H9 (cell line): ENCODE data around the gene CEP41. TPM values are rescaled to one million over a fixed set of nuclear protein-coding genes. Genes with fewer than 3 reads are reported as not detected.

ENCODE experiments used
- DNase-seq: peaks from one replicate; pipeline ENCODE4 v3.0.0-alpha.2; 2017
- H2AFZ ChIP-seq: one replicate; pipeline ENCODE4 v1.6.1; 2013; ENCODE audit warnings: mild to moderate bottlenecking, low read length, control low read depth, moderate library complexity
- H2AK5ac ChIP-seq: 2 replicates; pipeline ENCODE4 v1.6.1; 2013; ENCODE audit warnings: low read length, control low read depth, mixed read lengths; ENCODE audit not compliant: insufficient read length
- H2BK120ac ChIP-seq: one replicate; pipeline ENCODE4 v1.6.1; 2013; ENCODE audit warnings: low read depth, mild to moderate bottlenecking, low read length, control low read depth, inconsistent platforms; ENCODE audit not compliant: poor library complexity, severe bottlenecking
- H2BK12ac ChIP-seq: 2 replicates; pipeline ENCODE4 v1.6.1; 2013; ENCODE audit warnings: low read length, control low read depth, mixed read lengths, low read depth; ENCODE audit not compliant: insufficient read length
- H2BK15ac ChIP-seq: 2 replicates; pipeline ENCODE4 v1.6.1; 2013; ENCODE audit warnings: low read depth, low read length, control low read depth
- H2BK20ac ChIP-seq: one replicate; pipeline ENCODE4 v1.6.1; 2013; ENCODE audit warnings: low read depth, mild to moderate bottlenecking, low read length, control low read depth, inconsistent platforms; ENCODE audit not compliant: poor library complexity, severe bottlenecking
- H2BK5ac ChIP-seq: 2 replicates; pipeline ENCODE4 v1.6.1; 2013; ENCODE audit warnings: low read length, control low read depth, mixed read lengths; ENCODE audit not compliant: insufficient read length
- H3K14ac ChIP-seq: 2 replicates; pipeline ENCODE4 v1.6.1; 2013; ENCODE audit warnings: low read length, control low read depth; ENCODE audit not compliant: insufficient read depth
- H3K18ac ChIP-seq: 2 replicates; pipeline ENCODE4 v1.6.1; 2013; ENCODE audit warnings: low read depth, mild to moderate bottlenecking, mixed read lengths, low read length, control low read depth; ENCODE audit not compliant: insufficient read length
- H3K23ac ChIP-seq: 2 replicates; pipeline ENCODE4 v1.6.1; 2013; ENCODE audit warnings: low read length, control low read depth, mixed read lengths, low read depth; ENCODE audit not compliant: insufficient read length
- H3K23me2 ChIP-seq: 2 replicates; pipeline ENCODE4 v1.6.1; 2013; ENCODE audit warnings: low read depth, mild to moderate bottlenecking, mixed read lengths, low read length, control low read depth; ENCODE audit not compliant: insufficient read length, poor library complexity, severe bottlenecking
- H3K27ac ChIP-seq: 2 replicates; pipeline ENCODE4 v1.5.1; 2013; ENCODE audit warnings: low read length, control low read depth, mixed read lengths, low read depth; ENCODE audit not compliant: insufficient read length
- H3K27me3 ChIP-seq: 2 replicates; pipeline ENCODE4 v1.6.1; 2013; ENCODE audit warnings: low read length, control low read depth, inconsistent platforms; ENCODE audit not compliant: insufficient read depth
- H3K4ac ChIP-seq: 2 replicates; pipeline ENCODE4 v1.6.1; 2013; ENCODE audit warnings: low read depth, mild to moderate bottlenecking, control low read depth, inconsistent platforms, low read length, moderate library complexity
- H3K4me1 ChIP-seq: 2 replicates; pipeline ENCODE4 v1.6.1; 2013; ENCODE audit warnings: low read length, control low read depth, inconsistent platforms; ENCODE audit not compliant: insufficient read depth
- H3K4me2 ChIP-seq: 2 replicates; pipeline ENCODE4 v1.6.1; 2013; ENCODE audit warnings: low read length, control low read depth, mixed read lengths; ENCODE audit not compliant: insufficient read length, insufficient read depth
- H3K56ac ChIP-seq: 2 replicates; pipeline ENCODE4 v1.6.1; 2013; ENCODE audit warnings: low read depth, mild to moderate bottlenecking, mixed read lengths, low read length, control low read depth; ENCODE audit not compliant: insufficient read length
- H3K79me1 ChIP-seq: 2 replicates; pipeline ENCODE4 v1.6.1; 2013; ENCODE audit warnings: low read depth, mild to moderate bottlenecking, moderate library complexity, low read length, control low read depth, inconsistent platforms; ENCODE audit not compliant: insufficient read depth, poor library complexity, severe bottlenecking
- H3K79me2 ChIP-seq: 2 replicates; pipeline ENCODE4 v1.6.1; 2013; ENCODE audit warnings: low read length, control low read depth, inconsistent platforms; ENCODE audit not compliant: insufficient read depth
- H3K9ac ChIP-seq: 2 replicates; pipeline ENCODE4 v1.6.1; 2013; ENCODE audit warnings: low read length, control low read depth, mixed read lengths; ENCODE audit not compliant: insufficient read length; ENCODE audit errors: extremely low read depth
- H3K9me3 ChIP-seq: one replicate; pipeline ENCODE4 v1.6.1; 2013; ENCODE audit warnings: low read depth, low read length, inconsistent platforms; ENCODE audit not compliant: control insufficient read depth
- H3T11ph ChIP-seq: one replicate; pipeline ENCODE4 v1.6.1; 2013; ENCODE audit warnings: mild to moderate bottlenecking, low read length, control low read depth, inconsistent platforms
- H4K20me1 ChIP-seq: one replicate; pipeline ENCODE4 v1.6.1; 2013; ENCODE audit not compliant: control insufficient read depth, insufficient read length, insufficient read depth
- H4K5ac ChIP-seq: 2 replicates; pipeline ENCODE4 v1.6.1; 2013; ENCODE audit warnings: low read depth, mild to moderate bottlenecking, mixed read lengths, low read length, control low read depth; ENCODE audit not compliant: insufficient read length
- H4K8ac ChIP-seq: replicated peaks from 2 replicates; pipeline ENCODE4 v1.6.1; 2013; ENCODE audit warnings: low read length, control low read depth, mixed read lengths, low read depth; ENCODE audit not compliant: insufficient read length
- H4K91ac ChIP-seq: 2 replicates; pipeline ENCODE4 v1.6.1; 2013; ENCODE audit warnings: low read depth, mild to moderate bottlenecking, moderate library complexity, mixed read lengths, low read length, control low read depth; ENCODE audit not compliant: insufficient read length
- H3K27ac Mint-ChIP-seq, 3 experiments: 2 replicates in 2 of 3; 3 replicates in 1 of 3; pipeline ENCODE4 v1.8.0; 2020 to 2021; ENCODE audit warnings: mixed read lengths in 3 of 3, mild to moderate bottlenecking in 1 of 3, moderate library complexity in 1 of 3
- H3K27me3 Mint-ChIP-seq: 2 replicates; pipeline ENCODE4 v1.8.0; 2021; ENCODE audit warnings: low read depth, mild to moderate bottlenecking, moderate library complexity, mixed read lengths
- H3K36me3 Mint-ChIP-seq, 3 experiments: 2 replicates in 2 of 3; 3 replicates in 1 of 3; pipeline ENCODE4 v1.8.0; 2020 to 2021; ENCODE audit warnings: low read depth in 3 of 3, mixed read lengths in 3 of 3; ENCODE audit not compliant: insufficient read depth in 1 of 3
- H3K4me1 Mint-ChIP-seq, 2 experiments: 2 replicates each; pipeline ENCODE4 v1.8.0; 2020; ENCODE audit warnings: mixed read lengths in 2 of 2
- H3K4me3 Mint-ChIP-seq, 2 experiments: 2 replicates in 1 of 2; 3 replicates in 1 of 2; pipeline ENCODE4 v1.8.0; 2020 to 2021; ENCODE audit warnings: mild to moderate bottlenecking in 2 of 2, mixed read lengths in 2 of 2, moderate library complexity in 1 of 2
- H3K9me3 Mint-ChIP-seq, 2 experiments: 2 replicates in 1 of 2; 3 replicates in 1 of 2; pipeline ENCODE4 v1.8.0; 2020; ENCODE audit warnings: mild to moderate bottlenecking in 2 of 2, mixed read lengths in 2 of 2, moderate library complexity in 1 of 2
- CTCF ChIP-seq: fragments of 200-600 bp; sonication (generic); conservative IDR thresholded peaks from 3 replicates; pipeline ENCODE4 v1.8.0; 2021; ENCODE audit warnings: antibody characterized with exemption, mild to moderate bottlenecking
- WGBS: extraction: QIAGEN DNeasy Blood & Tissue Kit; methylation state at CpG from one replicate; pipeline ENCODE4 v1.1.7; 2013; ENCODE audit warnings: missing lambda C conversion rate, low lambda C conversion rate, mixed read lengths; ENCODE audit not compliant: insufficient read length; ENCODE audit errors: extremely low coverage; 5-methylcytosine and 5-hydroxymethylcytosine counted together
- total RNA-seq: library from RNA; stranded (reverse); gene quantifications from 2 replicates; pipeline ENCODE4 v1.2.1, GENCODE V29; 2021

CEP41 gene
- total RNA-seq, 1 experiment from 2014 or later = 9.7 TPM

- no peaks in the 10 kb centered on the region for H3K27me3 Mint-ChIP-seq
- no peak overlapping the region for H2AFZ ChIP-seq
- H3K14ac ChIP-seq = no peak overlapping the region
- no peaks in the 10 kb centered on the region for H3K79me1 ChIP-seq
- no peaks in the 10 kb centered on the region for H3K9me3 Mint-ChIP-seq
- no peak overlapping the region for H3K56ac ChIP-seq
- no peak overlapping the region for H3K27ac ChIP-seq
- H4K5ac ChIP-seq = no peak overlapping the region
- no peak for DNase-seq
- no peak overlapping the region for H2BK5ac ChIP-seq
- H3K36me3 Mint-ChIP-seq = peaks cover 0 to 12% (median 6%) of the 10 kb centered on the region in 3 experiments; a peak in 3 of 7 replicates
- no CpG with 5 or more reads among the region's 4 CpGs for whole genome bisulfite sequencing
- peaks cover 9 to 25% of the 10 kb centered on the region in 2 experiments for H3K4me1 Mint-ChIP-seq
- no peak overlapping the region for H3K9ac ChIP-seq
- no peaks in the 10 kb centered on the region for H3K23me2 ChIP-seq
- no peak overlapping the region for H4K91ac ChIP-seq
- H2AK5ac ChIP-seq = no peak overlapping the region
- H3K9me3 ChIP-seq = no peaks in the 10 kb centered on the region
- H2BK120ac ChIP-seq = no peak overlapping the region
- no peak overlapping the region for H2BK20ac ChIP-seq
- no peak overlapping the region for H3K4me3 Mint-ChIP-seq
- H4K20me1 ChIP-seq = no peaks in the 10 kb centered on the region
- no peaks in the 10 kb centered on the region for H3K4me1 ChIP-seq
- H3K23ac ChIP-seq = no peak overlapping the region
- no peak overlapping the region for H3K4ac ChIP-seq
- no peak for TF ChIP-seq CTCF
- H3K4me2 ChIP-seq = no peak overlapping the region
- H3T11ph ChIP-seq = no peak overlapping the region
- H3K79me2 ChIP-seq = no peaks in the 10 kb centered on the region
- H2BK15ac ChIP-seq = no peak overlapping the region
- H4K8ac ChIP-seq = no peak overlapping the region
- H3K18ac ChIP-seq = no peak overlapping the region
- no peak overlapping the region for H2BK12ac ChIP-seq
- H3K27ac Mint-ChIP-seq = peak overlapping the region in 1 of 3 experiments; percentile 84; a peak in 2 of 7 replicates
- H3K27me3 ChIP-seq = no peaks in the 10 kb centered on the region
Measured at GRCh38 chr7:130400120-130400572, 40.7 kb downstream of the CEP41 start.
